ENCODE data around the gene THAP7. TPM values are rescaled to one million over a fixed set of nuclear protein-coding genes. Genes with fewer than 3 reads are reported as not detected.

The THAP7 gene
- total RNA-seq, 1 donor from 2014 or later: 29.0 TPM

DNA sequence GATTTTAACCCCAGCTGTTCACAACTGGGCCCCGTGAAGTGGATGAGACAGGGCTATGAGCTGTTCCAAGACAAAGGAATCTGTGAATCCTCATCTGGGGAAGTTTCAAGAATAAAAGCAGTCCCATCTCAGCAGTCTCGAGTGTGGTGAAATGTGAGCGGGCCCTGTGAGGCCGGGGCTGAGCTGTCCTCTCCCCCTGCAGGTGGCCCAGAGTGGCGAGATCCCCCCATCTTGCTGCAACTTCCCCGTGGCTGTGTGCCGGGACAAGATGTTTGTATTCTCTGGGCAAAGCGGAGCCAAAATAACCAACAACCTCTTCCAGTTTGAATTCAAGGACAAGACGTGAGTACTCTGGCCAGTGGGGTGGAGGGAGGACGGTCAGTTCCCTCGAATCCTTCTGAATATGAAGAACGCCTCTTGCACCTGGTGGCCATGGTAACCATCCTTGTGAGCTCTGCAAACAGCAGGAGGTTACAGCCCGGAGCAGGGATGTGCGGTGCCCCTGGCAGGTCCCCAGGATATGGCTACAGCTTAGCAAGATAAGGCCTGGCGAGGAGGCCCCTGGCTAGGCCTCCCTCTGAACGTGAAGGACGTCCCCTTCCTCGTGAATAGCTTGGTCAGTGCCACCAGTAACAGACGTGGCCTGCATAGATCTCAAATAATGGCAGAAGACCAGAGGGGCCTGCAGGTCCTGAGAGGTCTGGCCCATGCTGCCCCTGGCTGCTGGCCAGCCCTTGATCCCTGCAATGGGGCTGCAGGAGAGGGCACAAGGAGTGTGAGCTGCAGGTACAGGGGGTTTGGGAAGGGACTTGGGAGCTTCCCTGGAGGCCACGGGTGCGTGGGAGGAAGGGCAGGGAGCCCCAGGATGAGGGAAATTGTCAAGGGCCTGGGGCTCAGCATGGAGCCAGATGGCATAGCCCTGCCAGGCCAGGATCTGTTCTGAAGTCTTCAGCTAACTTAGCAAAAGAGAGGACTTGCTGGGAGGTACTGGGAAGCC is 11.4 kb downstream of the THAP7 start:
- TF ChIP-seq, protein P1, sequence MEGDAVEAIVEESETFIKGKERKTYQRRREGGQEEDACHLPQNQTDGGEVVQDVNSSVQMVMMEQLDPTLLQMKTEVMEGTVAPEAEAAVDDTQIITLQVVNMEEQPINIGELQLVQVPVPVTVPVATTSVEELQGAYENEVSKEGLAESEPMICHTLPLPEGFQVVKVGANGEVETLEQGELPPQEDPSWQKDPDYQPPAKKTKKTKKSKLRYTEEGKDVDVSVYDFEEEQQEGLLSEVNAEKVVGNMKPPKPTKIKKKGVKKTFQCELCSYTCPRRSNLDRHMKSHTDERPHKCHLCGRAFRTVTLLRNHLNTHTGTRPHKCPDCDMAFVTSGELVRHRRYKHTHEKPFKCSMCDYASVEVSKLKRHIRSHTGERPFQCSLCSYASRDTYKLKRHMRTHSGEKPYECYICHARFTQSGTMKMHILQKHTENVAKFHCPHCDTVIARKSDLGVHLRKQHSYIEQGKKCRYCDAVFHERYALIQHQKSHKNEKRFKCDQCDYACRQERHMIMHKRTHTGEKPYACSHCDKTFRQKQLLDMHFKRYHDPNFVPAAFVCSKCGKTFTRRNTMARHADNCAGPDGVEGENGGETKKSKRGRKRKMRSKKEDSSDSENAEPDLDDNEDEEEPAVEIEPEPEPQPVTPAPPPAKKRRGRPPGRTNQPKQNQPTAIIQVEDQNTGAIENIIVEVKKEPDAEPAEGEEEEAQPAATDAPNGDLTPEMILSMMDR (IDR thresholded peaks at IDR 0.05; ENCODE audit: insufficient read depth, low read length, severe bottlenecking): no peak
- FAIRE-seq: peak; percentile 70
- no peaks in the 10 kb centered on the region for H3K27me3 ChIP-seq (ENCODE audit: control insufficient read depth, insufficient read depth, low read length)
- H3K36me3 ChIP-seq (ENCODE audit: control insufficient read depth, insufficient read depth, low read length): peaks cover 51% of the 10 kb centered on the region
- H3K4me3 ChIP-seq (ENCODE audit: low read depth, low read length): no peak overlapping the region
- DNase-seq (ENCODE audit: low read depth): no peak

DNA sequence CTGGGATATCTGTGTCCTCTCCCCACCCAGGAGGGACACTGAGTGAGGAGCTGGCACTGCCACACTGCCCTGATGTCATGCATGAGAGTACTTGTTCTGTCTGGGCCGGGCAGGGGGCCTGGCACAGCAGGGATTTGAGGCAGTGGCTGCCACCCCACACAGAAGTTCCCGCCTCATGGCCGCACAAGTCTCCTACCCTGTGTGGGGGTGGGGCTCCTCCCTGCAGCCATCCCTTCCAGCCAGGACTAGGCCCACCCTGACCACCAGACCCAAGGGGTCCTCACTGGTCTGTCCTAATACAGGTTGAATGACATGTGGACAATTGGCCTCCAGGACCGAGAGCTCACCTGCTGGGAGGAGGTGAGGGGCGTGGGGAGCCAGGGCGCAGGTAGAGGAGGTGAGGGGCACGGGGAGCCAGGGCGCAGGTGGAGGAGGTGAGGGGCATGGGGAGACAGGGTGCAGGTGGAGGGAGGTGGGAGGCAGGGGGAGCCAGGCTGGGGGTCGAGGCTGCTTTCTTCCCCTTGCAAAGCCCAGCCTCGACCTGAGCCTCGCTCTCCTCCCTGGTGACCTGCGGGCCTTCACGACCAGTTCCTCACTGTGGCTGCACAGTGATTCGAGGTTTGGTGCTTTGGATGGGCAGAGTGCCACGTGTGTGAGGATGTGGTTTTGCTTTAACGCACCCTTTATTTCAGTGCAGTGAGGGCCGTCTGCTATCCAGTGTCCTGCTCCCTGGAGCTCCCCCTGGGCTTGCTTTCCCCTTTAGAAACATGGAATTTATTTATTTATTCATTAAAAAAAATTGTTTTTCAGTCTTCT is 12.4 kb downstream of the THAP7 start:
- DNase-seq (ENCODE audit: low read depth) (no peak), FAIRE-seq (no peak)
- H3K36me3 ChIP-seq (ENCODE audit: control insufficient read depth, insufficient read depth, low read length): peaks cover 51% of the 10 kb centered on the region
- no peaks in the 10 kb centered on the region for H3K27me3 ChIP-seq (ENCODE audit: control insufficient read depth, insufficient read depth, low read length)
- H3K4me3 ChIP-seq (ENCODE audit: low read depth, low read length): no peak overlapping the region
- TF ChIP-seq, protein P1 (IDR thresholded peaks at IDR 0.05; ENCODE audit: insufficient read depth, low read length, severe bottlenecking): no peak

DNA sequence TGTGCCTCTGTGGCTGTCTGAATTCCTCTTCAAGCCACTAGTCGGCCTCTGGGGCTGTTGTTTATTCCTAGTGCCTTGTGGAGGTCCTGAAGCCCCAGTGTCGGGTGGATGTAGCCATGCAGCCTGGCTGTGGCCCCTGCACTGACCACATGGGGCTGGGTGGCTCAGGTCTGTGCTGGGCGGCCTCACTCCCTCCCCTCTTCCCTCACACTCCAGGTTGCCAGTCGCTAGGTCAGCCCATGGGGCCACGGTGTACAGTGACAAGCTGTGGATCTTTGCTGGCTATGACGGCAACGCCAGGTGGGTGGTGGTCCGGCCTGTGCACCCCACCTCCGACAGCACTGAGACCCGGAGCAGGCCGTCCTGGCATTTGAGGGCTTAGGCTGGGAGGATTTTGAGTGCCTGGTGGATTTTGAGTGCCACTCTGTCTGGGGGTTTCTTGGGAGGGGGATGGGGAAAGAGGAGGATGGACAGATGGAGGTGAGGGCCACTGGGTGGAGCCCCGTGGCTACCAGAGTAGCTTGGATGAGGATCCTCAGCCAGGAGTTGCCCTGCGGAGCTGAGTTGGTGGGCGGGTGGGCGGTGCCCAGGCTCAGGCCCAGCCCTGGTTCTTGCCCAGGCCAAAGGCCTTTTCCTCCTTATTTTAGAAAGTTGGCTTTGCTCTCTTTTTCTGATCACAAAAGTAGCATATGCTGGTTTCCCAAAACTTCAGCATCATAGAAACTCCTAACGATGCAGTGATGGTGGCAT is 13.2 kb downstream of the THAP7 start:
- H3K36me3 ChIP-seq (ENCODE audit: control insufficient read depth, insufficient read depth, low read length): peaks cover 49% of the 10 kb centered on the region
- TF ChIP-seq, protein P1 (IDR thresholded peaks at IDR 0.05; ENCODE audit: insufficient read depth, low read length, severe bottlenecking): no peak

DNA sequence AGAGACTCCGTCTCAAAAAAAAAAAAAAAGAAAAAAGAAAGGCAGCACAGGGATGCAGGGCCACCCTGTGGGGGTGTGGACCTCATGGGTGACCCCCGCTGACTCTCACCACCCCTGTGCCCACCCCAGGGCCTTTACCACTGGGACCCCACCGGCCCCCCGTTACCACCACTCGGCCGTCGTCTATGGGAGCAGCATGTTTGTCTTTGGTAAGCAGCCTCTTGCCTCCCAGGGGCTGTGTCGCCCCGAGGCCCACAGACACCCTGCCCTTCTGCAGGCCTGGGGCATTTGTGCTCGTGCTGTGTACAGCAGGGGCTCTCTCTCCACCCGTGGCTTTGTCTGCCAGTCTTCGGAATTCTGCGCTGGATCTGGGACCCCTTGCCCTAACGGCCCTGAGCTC is 14.5 kb downstream of the THAP7 start:
- TF ChIP-seq, protein P1 (IDR thresholded peaks at IDR 0.05; ENCODE audit: insufficient read depth, low read length, severe bottlenecking): no peak
- Histone ChIP-seq H3K4me3 (ENCODE audit: low read depth, low read length) (no peak overlapping the region), H3K27me3 (ENCODE audit: control insufficient read depth, insufficient read depth, low read length) (no peaks in the 10 kb centered on the region), H3K36me3 (ENCODE audit: control insufficient read depth, insufficient read depth, low read length) (peaks cover 39% of the 10 kb centered on the region)
- no peak for DNase-seq (ENCODE audit: low read depth)
- FAIRE-seq: no peak

More for the DNA sequence above, 13.2 kb downstream of the THAP7 start:
- DNase-seq (ENCODE audit: low read depth): no peak
- no peak for FAIRE-seq
- Histone ChIP-seq H3K4me3 (ENCODE audit: low read depth, low read length) (no peak overlapping the region), H3K27me3 (ENCODE audit: control insufficient read depth, insufficient read depth, low read length) (no peaks in the 10 kb centered on the region)

DNA sequence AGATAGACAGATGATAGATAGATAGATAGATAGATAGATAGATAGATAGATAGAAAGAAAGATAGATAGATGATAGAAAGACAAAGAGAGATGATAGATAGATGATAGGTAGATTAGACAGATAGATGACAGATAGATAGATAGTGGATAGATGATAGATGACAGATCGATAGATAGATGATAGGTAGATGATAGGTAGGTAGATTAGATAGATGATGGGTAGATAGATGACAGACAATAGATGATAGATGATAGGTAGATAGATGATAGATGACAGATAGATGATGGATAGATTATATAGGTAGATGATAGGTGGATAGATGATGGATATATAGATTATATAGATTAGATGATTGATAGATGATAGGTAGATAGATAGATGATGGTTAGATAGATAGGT is 15.6 kb downstream of the THAP7 start:
- DNase-seq (ENCODE audit: low read depth): no peak
- H3K4me3 ChIP-seq (ENCODE audit: low read depth, low read length): no peak overlapping the region
- no peak for FAIRE-seq
- no peaks in the 10 kb centered on the region for H3K27me3 ChIP-seq (ENCODE audit: control insufficient read depth, insufficient read depth, low read length)
- H3K36me3 ChIP-seq (ENCODE audit: control insufficient read depth, insufficient read depth, low read length): peaks cover 30% of the 10 kb centered on the region
- TF ChIP-seq, protein P1 (IDR thresholded peaks at IDR 0.05; ENCODE audit: insufficient read depth, low read length, severe bottlenecking): no peak

All from bronchial epithelial cell (primary cell).